MM.1S (cell line): Measurements from ENCODE around the gene DNAJB11.
A peak's percentile ranks its signal among the peaks of the same experiment; 100 is the strongest.

Experiments
- DNase-seq: peaks from one replicate; pipeline ENCODE4 v3.0.0-alpha.2; 2015
- H2AFZ ChIP-seq: fragments of 300-600 bp; sonication (generic); 2 replicates; pipeline ENCODE4 v1.6.0; 2016; ENCODE audit warnings: antibody characterized with exemption, low read length
- H3F3A ChIP-seq: fragments of 300-600 bp; sonication (generic); 2 replicates; pipeline ENCODE4 v1.6.1; 2016; ENCODE audit warnings: mild to moderate bottlenecking, antibody characterized with exemption, low read length, moderate library complexity, mixed read lengths; ENCODE audit not compliant: insufficient read depth
- H3K27ac ChIP-seq: fragments of 300-600 bp; sonication (generic); 2 replicates; pipeline ENCODE4 v1.5.1; 2016; ENCODE audit warnings: mild to moderate bottlenecking, low read length
- H3K27me3 ChIP-seq: fragments of 300-600 bp; sonication (generic); replicated peaks from 2 replicates; pipeline ENCODE4 v1.6.0; 2016; ENCODE audit warnings: low read length; ENCODE audit not compliant: insufficient read depth
- H3K36me3 ChIP-seq: fragments of 300-600 bp; sonication (generic); replicated peaks from 2 replicates; pipeline ENCODE4 v1.6.1; 2016; ENCODE audit warnings: mild to moderate bottlenecking, low read length, mixed read lengths; ENCODE audit not compliant: insufficient read depth
- H3K4me1 ChIP-seq: fragments of 300-600 bp; sonication (generic); 2 replicates; pipeline ENCODE4 v1.6.1; 2016; ENCODE audit warnings: low read length, mixed read lengths
- H3K4me2 ChIP-seq: fragments of 300-600 bp; sonication (generic); 2 replicates; pipeline ENCODE4 v1.6.0; 2016; ENCODE audit warnings: low read depth, low read length
- H3K4me3 ChIP-seq: fragments of 300-600 bp; sonication (generic); 2 replicates; pipeline ENCODE4 v1.5.1; 2016; ENCODE audit warnings: low read length, mixed read lengths
- H3K79me2 ChIP-seq: fragments of 300-600 bp; sonication (generic); 2 replicates; pipeline ENCODE4 v1.6.1; 2016; ENCODE audit warnings: mixed run types, low read length, mixed read lengths
- H3K9ac ChIP-seq: fragments of 300-600 bp; sonication (generic); 2 replicates; pipeline ENCODE4 v1.6.1; 2016; ENCODE audit warnings: low read length, mixed read lengths
- H3K9me2 ChIP-seq: fragments of 300-600 bp; sonication (generic); replicated peaks from 2 replicates; pipeline ENCODE4 v1.6.1; 2016; ENCODE audit warnings: mild to moderate bottlenecking, low read length, mixed read lengths; ENCODE audit not compliant: insufficient read depth
- H3K9me3 ChIP-seq: fragments of 300-600 bp; sonication (generic); replicated peaks from 2 replicates; pipeline ENCODE4 v1.6.1; 2016; ENCODE audit warnings: mild to moderate bottlenecking, low read length, mixed read lengths; ENCODE audit not compliant: insufficient read depth
- H4K20me1 ChIP-seq: fragments of 300-600 bp; sonication (generic); 2 replicates; pipeline ENCODE4 v1.6.1; 2016; ENCODE audit warnings: mild to moderate bottlenecking, low read length, moderate library complexity, mixed read lengths; ENCODE audit not compliant: insufficient read depth
- EZH2 ChIP-seq: fragments of 300-600 bp; sonication (generic); optimal IDR thresholded peaks from 2 replicates; pipeline ENCODE3; 2017; ENCODE audit warnings: low read depth, mild to moderate bottlenecking, antibody characterized with exemption, low read length, mixed read lengths
- EZH2phosphoT487 ChIP-seq: fragments of 300-600 bp; sonication (generic); IDR thresholded peaks from 2 replicates; pipeline ENCODE4 v1.6.1; 2018; ENCODE audit warnings: antibody characterized with exemption, low read length
- TF ChIP-seq, protein P1 (sequence below): fragments of 300-600 bp; sonication (generic); IDR thresholded peaks from 2 replicates; pipeline ENCODE4 v1.5.1; 2016; ENCODE audit warnings: antibody characterized with exemption, low read length, mixed read lengths

DNAJB11 gene

DNA sequence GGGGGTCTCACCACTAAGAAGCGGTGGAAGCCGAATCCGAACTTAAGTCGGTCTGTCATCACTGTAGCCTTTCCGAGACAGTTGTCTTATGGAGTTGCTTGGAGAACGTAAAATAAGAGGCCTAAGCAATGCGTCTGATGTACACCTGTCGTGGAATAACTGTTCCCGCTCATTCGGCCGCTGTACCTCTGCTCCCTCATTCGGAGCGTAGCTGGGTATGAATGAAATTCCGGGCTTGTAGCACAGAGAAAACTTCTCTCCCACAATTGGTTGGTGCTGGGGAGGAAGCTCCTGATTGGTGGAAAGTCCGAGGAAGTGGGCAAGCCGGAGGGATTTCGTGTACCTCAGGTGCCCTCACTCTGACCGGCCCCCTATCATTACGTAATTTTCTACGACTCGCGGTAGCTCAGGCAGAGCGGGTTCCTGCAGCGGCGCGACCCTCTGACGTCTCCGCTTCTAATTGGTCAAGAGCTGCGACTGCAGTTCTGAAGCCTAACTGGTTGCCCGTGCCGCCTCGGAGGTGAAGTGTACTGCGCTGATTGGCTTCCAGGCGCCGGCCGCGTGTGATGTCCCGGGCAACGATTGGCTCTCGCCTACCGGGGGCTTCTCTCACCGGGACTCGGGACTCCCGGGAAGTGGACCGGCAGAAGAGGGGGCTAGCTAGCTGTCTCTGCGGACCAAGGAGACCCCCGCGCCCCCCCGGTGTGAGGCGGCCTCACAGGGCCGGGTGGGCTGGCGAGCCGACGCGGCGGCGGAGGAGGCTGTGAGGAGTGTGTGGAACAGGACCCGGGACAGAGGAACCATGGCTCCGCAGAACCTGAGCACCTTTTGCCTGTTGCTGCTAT lies at the start of gene DNAJB11:
Gene DNAJB11, plus strand, starts transcription at position 625 of the 845 bp plus-strand sequence. Its CDS starts 178 bp downstream, at position 803.
- Histone ChIP-seq H3K9me2 (no peaks in the 10 kb centered on the region), H3K9me3 (no peaks in the 10 kb centered on the region), H3K4me1 (peaks cover 13% of the 10 kb centered on the region), H3K27me3 (no peaks in the 10 kb centered on the region), H4K20me1 (no peaks in the 10 kb centered on the region), H3K36me3 (peaks cover 7% of the 10 kb centered on the region; the same call in 1 of the 2 replicates), H3F3A (peaks cover 28% of the 10 kb centered on the region), H3K4me2 (peak within 1 kb of the TSS; percentile 88), H3K27ac (peak within 1 kb of the TSS; percentile 60), H3K4me3 (peak within 1 kb of the TSS; percentile 83), H2AFZ (peak within 1 kb of the TSS; percentile 75), H3K9ac (peak within 1 kb of the TSS; percentile 92), H3K79me2 (peaks cover 70% of the 10 kb centered on the region)
- peak; percentile 100 for DNase-seq
- no peak for TF ChIP-seq EZH2
- no peak for TF ChIP-seq EZH2phosphoT487
- TF ChIP-seq, protein P1, sequence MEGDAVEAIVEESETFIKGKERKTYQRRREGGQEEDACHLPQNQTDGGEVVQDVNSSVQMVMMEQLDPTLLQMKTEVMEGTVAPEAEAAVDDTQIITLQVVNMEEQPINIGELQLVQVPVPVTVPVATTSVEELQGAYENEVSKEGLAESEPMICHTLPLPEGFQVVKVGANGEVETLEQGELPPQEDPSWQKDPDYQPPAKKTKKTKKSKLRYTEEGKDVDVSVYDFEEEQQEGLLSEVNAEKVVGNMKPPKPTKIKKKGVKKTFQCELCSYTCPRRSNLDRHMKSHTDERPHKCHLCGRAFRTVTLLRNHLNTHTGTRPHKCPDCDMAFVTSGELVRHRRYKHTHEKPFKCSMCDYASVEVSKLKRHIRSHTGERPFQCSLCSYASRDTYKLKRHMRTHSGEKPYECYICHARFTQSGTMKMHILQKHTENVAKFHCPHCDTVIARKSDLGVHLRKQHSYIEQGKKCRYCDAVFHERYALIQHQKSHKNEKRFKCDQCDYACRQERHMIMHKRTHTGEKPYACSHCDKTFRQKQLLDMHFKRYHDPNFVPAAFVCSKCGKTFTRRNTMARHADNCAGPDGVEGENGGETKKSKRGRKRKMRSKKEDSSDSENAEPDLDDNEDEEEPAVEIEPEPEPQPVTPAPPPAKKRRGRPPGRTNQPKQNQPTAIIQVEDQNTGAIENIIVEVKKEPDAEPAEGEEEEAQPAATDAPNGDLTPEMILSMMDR = no peak

DNA sequence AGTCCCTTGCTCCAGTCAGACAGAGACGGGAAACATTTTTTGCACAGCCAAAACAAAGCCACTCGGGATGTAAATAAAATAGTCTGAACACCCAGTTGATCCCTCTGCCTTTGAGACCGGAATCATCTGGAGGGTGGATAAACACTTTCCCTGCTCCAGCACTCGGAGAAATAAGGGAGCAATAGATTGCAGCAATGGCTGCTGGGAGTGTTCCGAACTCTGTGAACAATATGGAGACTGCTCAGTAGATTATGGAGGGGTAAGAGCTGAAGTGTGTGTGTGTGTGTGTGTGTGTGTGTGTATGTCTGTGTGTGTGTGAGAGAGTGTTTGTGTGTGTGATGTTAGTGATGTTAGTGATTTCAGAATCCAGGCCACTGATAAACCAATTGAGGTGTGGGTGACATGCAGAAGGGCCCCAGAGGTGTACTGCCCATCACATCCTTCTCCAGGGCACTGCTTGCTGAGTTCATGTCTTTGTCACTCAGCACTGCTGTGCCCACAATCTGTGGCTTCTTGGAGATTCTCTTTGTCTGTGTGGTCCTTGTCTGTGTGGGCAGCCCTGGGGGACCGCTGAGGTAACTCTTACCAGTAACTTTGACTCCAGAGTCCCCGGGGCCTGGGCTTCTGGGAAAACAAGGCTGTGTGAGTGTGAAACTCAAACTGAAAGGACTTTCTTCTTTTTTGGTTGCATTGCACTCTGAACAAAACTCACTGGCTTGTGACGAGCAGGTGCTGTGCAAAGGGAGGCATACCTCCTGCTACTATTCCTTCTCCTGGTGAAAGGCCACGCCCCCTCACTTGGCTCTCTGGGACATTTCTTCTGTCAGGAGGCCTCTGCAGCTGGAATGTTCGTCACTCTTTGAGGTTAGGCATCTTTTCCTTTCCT lies 49.3 kb upstream of the DNAJB11 start:
- no peaks in the 10 kb centered on the region for H3K9me3 ChIP-seq
- H3K4me2 ChIP-seq = no peak overlapping the region
- no peaks in the 10 kb centered on the region for H3K36me3 ChIP-seq
- H4K20me1 ChIP-seq = no peaks in the 10 kb centered on the region
- no peak for TF ChIP-seq EZH2
- no peaks in the 10 kb centered on the region for H3K4me1 ChIP-seq
- no peaks in the 10 kb centered on the region for H3K9me2 ChIP-seq
- no peak for DNase-seq
- no peak overlapping the region for H3K9ac ChIP-seq
- no peaks in the 10 kb centered on the region for H3K79me2 ChIP-seq
- H3K27ac ChIP-seq = no peak overlapping the region
- H3F3A ChIP-seq = no peaks in the 10 kb centered on the region
- H2AFZ ChIP-seq = 0 out of 2 replicates have a peak overlapping the region, but pooled peaks have one; percentile 1
- no peak overlapping the region for H3K4me3 ChIP-seq
- no peaks in the 10 kb centered on the region for H3K27me3 ChIP-seq

DNA sequence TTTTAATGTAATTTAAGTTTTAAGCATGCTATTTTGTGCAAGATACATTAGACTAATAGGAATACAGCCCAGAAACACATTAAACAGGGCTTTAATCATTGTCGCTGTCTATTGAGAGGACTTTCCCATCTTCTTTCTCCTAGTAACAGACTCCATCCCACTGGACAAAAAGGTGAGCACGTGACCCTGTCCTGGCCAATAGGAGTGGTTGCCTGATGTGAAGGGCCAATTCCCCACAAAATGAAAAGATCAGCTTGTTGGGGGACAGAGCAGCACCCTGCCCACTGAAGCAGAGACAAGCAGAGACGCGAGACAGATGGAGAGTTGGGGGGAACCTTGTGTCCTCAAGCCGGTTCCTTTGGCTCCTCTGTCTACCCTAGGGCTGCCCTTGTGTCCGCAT lies 47.5 kb upstream of the DNAJB11 start:
- Histone ChIP-seq H3K9me3 (no peaks in the 10 kb centered on the region), H3K27me3 (no peaks in the 10 kb centered on the region), H3K36me3 (no peaks in the 10 kb centered on the region), H3K4me2 (no peak overlapping the region), H3K4me1 (no peaks in the 10 kb centered on the region), H3K4me3 (no peak overlapping the region), H3K27ac (no peak overlapping the region), H3K9me2 (no peaks in the 10 kb centered on the region), H3F3A (no peaks in the 10 kb centered on the region), H2AFZ (no peak overlapping the region), H3K9ac (no peak overlapping the region), H4K20me1 (no peaks in the 10 kb centered on the region), H3K79me2 (no peaks in the 10 kb centered on the region)
- TF ChIP-seq, protein P1 = no peak
- TF ChIP-seq EZH2phosphoT487 (no peak), EZH2 (no peak)
- no peak for DNase-seq
